Progenitor cell of endocrine pancreas (in vitro differentiated cells): ENCODE results near the gene EIF4E3. TPM values are rescaled to one million over a fixed set of nuclear protein-coding genes. Genes with fewer than 3 reads are reported as not detected.

Experiments used
- DNase-seq: peaks from one replicate; pipeline ENCODE4 v3.0.0; 2021; ENCODE audit warnings: low spot score; ENCODE audit not compliant: unreplicated experiment
- H3K27ac Mint-ChIP-seq: 2 replicates; pipeline ENCODE4 v1.8.0; 2021; ENCODE audit warnings: mild to moderate bottlenecking, moderate library complexity, mixed read lengths
- H3K27me3 Mint-ChIP-seq: 2 replicates; pipeline ENCODE4 v1.8.0; 2021; ENCODE audit warnings: mixed read lengths
- H3K36me3 Mint-ChIP-seq: 2 replicates; pipeline ENCODE4 v1.8.0; 2022; ENCODE audit warnings: mixed read lengths; ENCODE audit not compliant: insufficient read depth
- H3K4me1 Mint-ChIP-seq: 2 replicates; pipeline ENCODE4 v1.8.0; 2021; ENCODE audit warnings: low read depth, mixed read lengths
- H3K4me3 Mint-ChIP-seq: 2 replicates; pipeline ENCODE4 v1.8.0; 2021; ENCODE audit warnings: low read depth, mild to moderate bottlenecking, moderate library complexity, mixed read lengths
- H3K9me3 Mint-ChIP-seq: 2 replicates; pipeline ENCODE4 v1.8.0; 2021; ENCODE audit warnings: low read depth, mixed read lengths
- CTCF ChIP-seq: fragments of 200-600 bp; sonication (generic); IDR thresholded peaks from one replicate; pipeline ENCODE4 v1.5.0; 2021; ENCODE audit warnings: antibody characterized with exemption, mild to moderate bottlenecking; ENCODE audit not compliant: unreplicated experiment
- total RNA-seq: library from RNA; stranded (reverse); gene quantifications from 2 replicates; pipeline ENCODE4 v1.2.1, GENCODE V29; 2021

EIF4E3 gene
- total RNA-seq, 1 donor from 2014 or later = 12.1 TPM

- Mint-ChIP-seq H3K4me1 (peaks cover 23% of the 10 kb centered on the region), H3K27me3 (peaks cover 14% of the 10 kb centered on the region), H3K27ac (no peak overlapping the region), H3K36me3 (no peaks in the 10 kb centered on the region), H3K4me3 (no peak overlapping the region), H3K9me3 (no peaks in the 10 kb centered on the region)
- no peak for DNase-seq
- TF ChIP-seq CTCF = no peak
Measured at GRCh38 chr3:71651625-71652024, 73.6 kb downstream of the EIF4E3 start.

- H3K27me3 Mint-ChIP-seq = peaks cover 14% of the 10 kb centered on the region
- H3K4me1 Mint-ChIP-seq = peaks cover 23% of the 10 kb centered on the region
- TF ChIP-seq CTCF = no peak
- H3K9me3 Mint-ChIP-seq = no peaks in the 10 kb centered on the region
- no peak overlapping the region for H3K4me3 Mint-ChIP-seq
- no peak for DNase-seq
- H3K36me3 Mint-ChIP-seq = no peaks in the 10 kb centered on the region
- H3K27ac Mint-ChIP-seq = no peak overlapping the region
Measured at GRCh38 chr3:71650372-71650771, 74.8 kb downstream of the EIF4E3 start.

GRCh38 chr3:71649757-71650156 is 75.4 kb downstream of the EIF4E3 start:
- no peak for DNase-seq
- Mint-ChIP-seq H3K4me3 (no peak overlapping the region), H3K27ac (no peak overlapping the region), H3K9me3 (no peaks in the 10 kb centered on the region), H3K4me1 (peaks cover 23% of the 10 kb centered on the region), H3K36me3 (no peaks in the 10 kb centered on the region), H3K27me3 (peaks cover 13% of the 10 kb centered on the region)
- no peak for TF ChIP-seq CTCF

- no peaks in the 10 kb centered on the region for H3K36me3 Mint-ChIP-seq
- no peak overlapping the region for H3K27ac Mint-ChIP-seq
- no peak for DNase-seq
- H3K27me3 Mint-ChIP-seq = peaks cover 6% of the 10 kb centered on the region
- H3K4me1 Mint-ChIP-seq = peaks cover 22% of the 10 kb centered on the region
- no peak overlapping the region for H3K4me3 Mint-ChIP-seq
- TF ChIP-seq CTCF = no peak
- H3K9me3 Mint-ChIP-seq = no peaks in the 10 kb centered on the region
Measured at GRCh38 chr3:71647751-71648150, 77.5 kb downstream of the EIF4E3 start.

GRCh38 chr3:71646971-71647370 is 78.2 kb downstream of the EIF4E3 start:
- H3K36me3 Mint-ChIP-seq = no peaks in the 10 kb centered on the region
- H3K4me1 Mint-ChIP-seq = peaks cover 20% of the 10 kb centered on the region
- no peak for DNase-seq
- no peak for TF ChIP-seq CTCF
- H3K27me3 Mint-ChIP-seq = peaks cover 6% of the 10 kb centered on the region
- no peak overlapping the region for H3K4me3 Mint-ChIP-seq
- H3K9me3 Mint-ChIP-seq = no peaks in the 10 kb centered on the region
- H3K27ac Mint-ChIP-seq = no peak overlapping the region
